Heart left ventricle (tissue), 16 donors: Measurements from ENCODE around the gene SPIRE1. TPM values are rescaled to one million over a fixed set of nuclear protein-coding genes. Genes with fewer than 3 reads are reported as not detected.

Experiments
- ATAC-seq, 4 donors: fragments of 200-7000 bp; cut with Tn5 transposase; one replicate each; pipeline ENCODE4 v1.9.1; 2020 to 2022; ENCODE audit warnings: moderate library complexity in 4 of 4, mild to moderate bottlenecking in 3 of 4, moderate number of reproducible peaks in 1 of 4
- DNase-seq, 5 donors: peaks; one replicate each; pipeline ENCODE4 v3.0.0-alpha.2; 2020
- H3K27ac ChIP-seq, 12 donors: fragments of 200-600 bp; sonication (generic) in 4 of 12; one replicate each; pipeline versions ENCODE4 v1.5.0 to v1.8.0; 2016 to 2022; ENCODE audit warnings: mild to moderate bottlenecking in 2 of 12
- H3K27me3 ChIP-seq, 9 donors: fragments of 200-600 bp; sonication (generic) in 2 of 9; one replicate each; pipeline versions ENCODE4 v1.5.1 to v1.8.0; 2016 to 2022; ENCODE audit warnings: mild to moderate bottlenecking in 3 of 9
- H3K36me3 ChIP-seq, 9 donors: fragments of 200-600 bp; sonication (generic) in 2 of 9; one replicate each; pipeline versions ENCODE4 v1.5.0 to v1.8.0; 2018 to 2022; ENCODE audit warnings: mild to moderate bottlenecking in 2 of 9
- H3K4me1 ChIP-seq, 12 donors: fragments of 200-600 bp; sonication (generic) in 4 of 12; one replicate each; pipeline versions ENCODE4 v1.5.0 to v1.8.0; 2016 to 2022; ENCODE audit warnings: mild to moderate bottlenecking in 3 of 12
- H3K4me3 ChIP-seq, 12 donors: fragments of 200-600 bp; sonication (generic) in 4 of 12; one replicate each; pipeline versions ENCODE4 v1.5.0 to v1.8.0; 2017 to 2022; ENCODE audit warnings: mild to moderate bottlenecking in 9 of 12, moderate library complexity in 4 of 12
- H3K9me3 ChIP-seq, 12 donors: fragments of 200-600 bp; sonication (generic) in 4 of 12; one replicate each; pipeline versions ENCODE4 v1.5.0 to v1.8.0; 2016 to 2022; ENCODE audit warnings: mild to moderate bottlenecking in 1 of 12
- CTCF ChIP-seq, 12 donors: fragments of 200-600 bp; sonication (generic) in 4 of 12; IDR thresholded peaks; one replicate each; pipeline versions ENCODE4 v1.5.0 to v1.8.0; 2018 to 2022; ENCODE audit warnings: antibody characterized with exemption in 12 of 12, mild to moderate bottlenecking in 5 of 12
- POLR2A ChIP-seq, 2 donors: fragments of 450-650 bp; IDR thresholded peaks; one replicate each; pipeline ENCODE4 v1.6.1; 2017; ENCODE audit warnings: antibody characterized with exemption in 2 of 2, mild to moderate bottlenecking in 2 of 2, moderate library complexity in 2 of 2
- WGBS, 4 donors: extraction: QIAGEN DNeasy Blood & Tissue Kit in 2 of 4; methylation state at CpG; one replicate each; pipeline versions ENCODE4 v1.1.5 to v1.1.7; 2013 to 2018; 5-methylcytosine and 5-hydroxymethylcytosine counted together
- intact Hi-C, 10 donors: fragments of 100-400 bp; cut with DNase I; formaldehyde crosslinking; loops; one replicate each; pipeline versions ENCODE4 v1.11.1 to v1.14.2; 2022
- polyA plus RNA-seq, 2 donors: library from polyadenylated mRNA; stranded (reverse); fragments of 200-250 nt; gene quantifications; one replicate each; pipeline ENCODE4 v1.2.3, GENCODE V29; 2013
- total RNA-seq, 9 donors: library from RNA; depleted of rRNA in 2 of 9; stranded (reverse); fragments of >200 nt in 2 of 9; fragmentation: NEBNext Ultra II Directional in 3 of 9; extraction: Animal tissue kit (Norgen Biotek cat#: 25700) in 3 of 9; gene quantifications; one replicate each; pipeline versions ENCODE4 v1.1.0 to v1.2.4, GENCODE V29; 2016 to 2023
- donor health status: ischemic (EF 13 %, LVEDD 7.1; RV severe dilation, severe dysfunction).
- donor health status: healthy with polysubstance abuse.
- donor health status: DM: no; HTN: yes; CAD: no.
- donor health status: DM: no; HTN: no; CAD: no.
- donor health status: ischemic (EF 25% LVEDD 6.9; RV normal size, moderate dysfunction).
- donor health status: ischemic (EF 25% LVEDD 5.7; RV mildly dilated, moderate dysfunction).
- donor health status: healthy.
- donor health status: DM: yes; HTN: yes; CAD: no.
- donor health status: ischemic (EF 35%, LVEDD 5.7; RV mildly dilated, moderate dysfunction).
- donor health status: nonischemic (EF 11% LVEDD 7.7; RV severe dilation, severe dysfunction).
- donor health status: DM: yes; HTN: yes; CAD: no.
- donor health status: PGD.
- donor health status: ischemic (EF 29% LVEDD 5.4; RV normal size, mild dysfunction).
- donor health status: nonischemic (EF 23%, LVEDD 6.1; RV moderate dilation, normal function).

Gene SPIRE1
- total and polyA plus RNA-seq, 11 donors = 8.3 to 67.6 (median 47.8) TPM

- Histone ChIP-seq H3K27ac (no peak overlapping the region), H3K4me3 (no peak overlapping the region), H3K36me3 (no peaks in the 10 kb centered on the region), H3K27me3 (no peaks in the 10 kb centered on the region), H3K4me1 (peaks cover 0 to 13% (median 3%) of the 10 kb centered on the region in 12 donors), H3K9me3 (peaks cover 0 to 7% (median 0%) of the 10 kb centered on the region in 12 donors)
- no peak for ATAC-seq
- no peak for DNase-seq
- 88 to 97% (median 94%) methylated on average over 2 of the region's 2 CpGs for WGBS, 4 donors
- intact Hi-C loops = no loop called here
- TF ChIP-seq CTCF (IDR thresholded peaks at IDR 0.05) (no peak), POLR2A (IDR thresholded peaks at IDR 0.05) (no peak)
Observed at GRCh38 chr18:12571630-12572029, 86.3 kb downstream of the SPIRE1 start.

- intact Hi-C loops = no loop called here
- H3K9me3 ChIP-seq = peaks cover 0 to 21% (median 2%) of the 10 kb centered on the region in 12 donors
- H3K36me3 ChIP-seq = no peaks in the 10 kb centered on the region
- TF ChIP-seq POLR2A (IDR thresholded peaks at IDR 0.05) = no peak
- no peak for TF ChIP-seq CTCF (IDR thresholded peaks at IDR 0.05)
- WGBS, 4 donors = 56 to 84% (median 79%) methylated on average over 2 of the region's 2 CpGs
- H3K27ac ChIP-seq = no peak overlapping the region
- ATAC-seq (peak in 2 of 4 donors; percentile 33 to 36), DNase-seq (no peak)
- H3K4me1 ChIP-seq = peaks cover 0 to 12% (median 3%) of the 10 kb centered on the region in 12 donors
- no peak overlapping the region for H3K4me3 ChIP-seq
- no peaks in the 10 kb centered on the region for H3K27me3 ChIP-seq
Observed at GRCh38 chr18:12569791-12570190, 88.1 kb downstream of the SPIRE1 start.

- 92 to 99% (median 96%) methylated on average over 4 of the region's 4 CpGs for WGBS, 4 donors
- TF ChIP-seq CTCF (IDR thresholded peaks at IDR 0.05) = no peak
- no peak for TF ChIP-seq POLR2A (IDR thresholded peaks at IDR 0.05)
- DNase-seq (no peak), ATAC-seq (no peak)
- intact Hi-C loops = no loop called here
- H3K36me3 ChIP-seq = no peaks in the 10 kb centered on the region
- peaks cover 0 to 5% (median 0%) of the 10 kb centered on the region in 12 donors for H3K4me1 ChIP-seq
- peaks cover 0 to 26% (median 2%) of the 10 kb centered on the region in 12 donors for H3K9me3 ChIP-seq
- no peak overlapping the region for H3K4me3 ChIP-seq
- H3K27me3 ChIP-seq = no peaks in the 10 kb centered on the region
- H3K27ac ChIP-seq = no peak overlapping the region
Observed at GRCh38 chr18:12567849-12568248, 90.1 kb downstream of the SPIRE1 start.

GRCh38 chr18:12564861-12565260, 93.0 kb downstream of the SPIRE1 start:
- Histone ChIP-seq H3K27me3 (no peaks in the 10 kb centered on the region), H3K36me3 (no peaks in the 10 kb centered on the region), H3K4me1 (peaks cover 0 to 3% (median 0%) of the 10 kb centered on the region in 12 donors), H3K9me3 (peaks cover 0 to 34% (median 3%) of the 10 kb centered on the region in 12 donors), H3K4me3 (no peak overlapping the region), H3K27ac (no peak overlapping the region)
- intact Hi-C loops = no loop called here
- TF ChIP-seq POLR2A (IDR thresholded peaks at IDR 0.05) (no peak), CTCF (IDR thresholded peaks at IDR 0.05) (no peak)
- 92 to 99% (median 96%) methylated on average over 1 of the region's 1 CpG for WGBS, 4 donors
- DNase-seq = no peak
- ATAC-seq = no peak
